NCI-H1092 (cell line): Measurements from ENCODE around the gene SRGAP2B.
"Not testable (repeated sequence)": the region's sequence is repeated elsewhere in the genome, so short reads cannot be mapped to it uniquely, and the experiment has no call there.

Experiments
- DNase-seq: peaks from one replicate; lab custom pipeline; 2025; lab: John Stamatoyannopoulos, UW

Gene SRGAP2B

GRCh38 chr1:144998134-144998980, 96.8 kb downstream of the SRGAP2B start:
- DNase-seq, result not testable (repeated sequence)

- DNase-seq, result not testable (repeated sequence)
These were observed 99.2 kb downstream of the SRGAP2B start for GRCh38 chr1:144995833-144996410.

GRCh38 chr1:144992915-144993314, 102.2 kb downstream of the SRGAP2B start:
- DNase-seq, result not testable (repeated sequence)

GRCh38 chr1:144990611-144991010, 104.5 kb downstream of the SRGAP2B start:
- not testable (repeated sequence) for DNase-seq

DNA sequence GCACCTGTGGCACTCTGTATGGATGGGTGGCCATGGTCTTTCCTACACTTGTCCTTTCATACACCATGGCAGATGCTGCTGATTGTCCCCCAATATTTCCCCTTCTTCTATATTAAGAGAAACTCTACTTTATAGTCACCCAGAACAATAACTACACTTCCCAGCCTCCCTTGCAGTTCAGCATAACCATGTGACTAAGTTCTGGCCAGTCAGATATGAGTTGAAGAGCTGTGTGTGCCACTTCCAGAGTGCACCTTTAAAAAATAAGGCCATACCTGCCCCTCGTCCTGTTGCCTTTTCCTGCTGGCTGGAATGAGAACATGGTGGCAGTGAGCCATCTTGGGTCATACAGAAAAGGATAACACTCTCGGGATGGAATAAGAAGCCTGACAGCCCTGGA, 108.0 kb downstream of the SRGAP2B start:
- DNase-seq, result not testable (repeated sequence)

DNA sequence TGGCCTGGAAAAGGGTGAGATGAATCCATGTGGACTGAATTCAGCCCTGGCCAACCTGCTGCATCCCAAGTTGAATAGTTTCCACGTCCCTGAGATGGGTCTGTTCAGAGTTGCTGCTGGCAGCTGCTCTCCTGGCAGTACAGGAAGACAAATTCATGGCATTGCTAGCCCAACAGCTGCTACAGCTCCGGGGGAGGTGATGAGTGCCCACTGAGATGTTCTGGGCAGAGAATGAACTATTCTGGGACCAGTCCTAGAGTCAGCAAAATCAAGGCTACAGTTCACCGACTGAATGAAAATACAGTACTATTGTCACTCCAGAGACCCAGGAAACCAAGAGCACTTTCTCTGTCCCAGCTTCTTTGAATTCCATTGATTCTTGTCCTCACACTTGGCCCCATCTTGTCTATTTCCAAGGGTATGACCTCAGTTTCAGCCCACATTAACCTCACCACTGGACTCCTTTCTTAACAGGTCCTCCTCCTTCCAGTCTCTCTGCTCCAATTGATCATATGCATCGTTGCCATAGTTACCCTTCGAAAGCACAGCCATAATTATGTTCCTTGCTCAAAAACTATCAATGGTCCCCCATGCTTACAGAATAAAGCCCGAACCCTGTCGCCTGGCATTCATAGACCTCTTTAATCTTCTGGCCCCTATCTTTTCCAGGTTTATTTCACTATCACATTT, 108.8 kb downstream of the SRGAP2B start:
- DNase-seq, result not testable (repeated sequence)

GRCh38 chr1:144985550-144986170, 109.5 kb downstream of the SRGAP2B start:
- not testable (repeated sequence) for DNase-seq

GRCh38 chr1:144982802-144983525, 112.2 kb downstream of the SRGAP2B start:
- DNase-seq, result not testable (repeated sequence)

- DNase-seq, result not testable (repeated sequence)
These were observed 114.0 kb downstream of the SRGAP2B start for GRCh38 chr1:144981157-144981556.

DNA sequence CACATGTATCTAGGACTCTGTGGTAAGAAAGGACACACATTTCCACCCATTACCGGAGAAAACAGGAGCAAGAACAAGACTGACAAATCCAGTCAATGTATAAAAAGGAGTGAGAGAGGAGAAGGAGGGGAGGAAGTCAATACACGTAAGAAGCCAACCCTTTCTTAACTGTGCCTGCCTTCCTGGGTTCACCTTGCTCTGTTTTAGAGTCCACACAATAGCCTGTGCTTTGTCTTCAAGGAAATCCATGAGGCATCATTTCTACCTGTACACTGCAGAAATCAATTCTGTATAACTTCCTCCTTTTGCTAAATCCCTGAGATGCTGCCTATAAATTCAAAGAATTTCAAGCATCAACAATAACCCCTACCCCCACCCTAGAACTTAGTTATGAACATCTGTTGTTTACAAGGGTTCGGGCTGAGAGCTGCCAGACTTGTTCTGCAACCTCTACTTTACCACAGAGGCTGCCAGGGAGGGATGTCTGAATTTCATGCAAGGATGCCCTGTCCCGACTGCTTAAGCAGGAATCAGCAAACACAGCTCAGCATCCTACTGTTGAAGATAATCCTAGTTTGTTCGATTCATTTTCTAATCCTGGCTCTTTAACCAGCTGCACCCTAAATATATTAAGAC, 115.0 kb downstream of the SRGAP2B start:
- DNase-seq, result not testable (repeated sequence)

DNA sequence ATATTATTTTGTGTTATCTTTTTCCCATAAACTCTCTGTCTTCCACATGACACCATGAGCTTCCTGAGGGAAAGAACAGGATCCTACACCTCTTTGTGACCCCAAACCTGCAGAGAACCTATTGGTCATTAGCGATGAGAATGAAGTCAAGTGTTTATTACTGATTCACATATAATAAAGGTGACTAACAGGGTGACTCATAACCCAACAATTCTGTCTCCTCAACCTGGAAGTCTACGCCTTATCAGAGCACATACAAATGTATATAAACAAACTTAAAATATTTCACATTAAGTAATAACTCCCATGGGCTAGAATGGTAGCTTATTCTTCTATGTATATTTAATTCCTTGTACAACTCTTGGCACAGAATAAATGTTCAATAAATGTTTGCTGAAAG, 117.3 kb downstream of the SRGAP2B start:
- not testable (repeated sequence) for DNase-seq

DNA sequence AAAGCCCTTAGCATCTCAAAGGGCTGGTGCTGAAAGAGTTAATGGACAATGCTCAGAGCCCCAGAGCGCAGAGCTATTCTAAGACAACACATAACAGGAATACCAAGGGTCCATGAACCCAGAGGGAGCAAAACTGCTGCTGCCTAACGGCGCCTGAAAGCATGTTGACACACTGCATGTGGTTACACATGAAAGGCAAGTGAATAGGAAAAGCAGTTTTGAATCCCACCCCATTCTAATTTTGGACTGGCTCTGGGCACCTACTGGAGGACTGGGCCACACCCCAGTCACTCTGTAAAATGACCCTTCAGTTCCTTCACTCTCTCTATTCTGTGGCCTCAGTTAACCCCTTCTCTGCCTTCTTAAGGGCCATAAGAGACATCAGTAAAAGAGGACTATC, 123.2 kb downstream of the SRGAP2B start:
- not testable (repeated sequence) for DNase-seq

GRCh38 chr1:144966488-144966887, 128.6 kb downstream of the SRGAP2B start:
- DNase-seq, result not testable (repeated sequence)

GRCh38 chr1:144964765-144965164, 130.4 kb downstream of the SRGAP2B start:
- DNase-seq, result not testable (repeated sequence)

DNA sequence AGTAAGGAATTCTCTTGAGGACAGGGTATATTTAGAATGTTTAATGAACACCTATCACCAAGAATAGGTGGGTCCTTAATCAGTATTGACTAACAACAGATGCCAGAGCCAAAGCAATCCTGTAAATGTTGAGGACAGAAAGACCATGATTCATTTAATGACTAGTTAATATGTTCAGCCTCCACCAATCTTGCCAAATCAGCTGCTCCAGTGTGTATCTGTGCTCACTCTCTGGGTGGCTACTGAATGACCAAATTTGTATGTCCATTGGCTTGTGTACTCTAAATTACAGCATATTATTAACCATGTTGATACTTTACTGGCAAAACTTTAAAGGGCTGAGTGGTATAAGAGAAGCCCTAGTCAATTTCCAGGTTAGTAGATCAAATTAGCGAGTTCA, 130.9 kb downstream of the SRGAP2B start:
- DNase-seq, result not testable (repeated sequence)

- DNase-seq, result not testable (repeated sequence)
These were observed 131.6 kb downstream of the SRGAP2B start for GRCh38 chr1:144963571-144963970.

DNA sequence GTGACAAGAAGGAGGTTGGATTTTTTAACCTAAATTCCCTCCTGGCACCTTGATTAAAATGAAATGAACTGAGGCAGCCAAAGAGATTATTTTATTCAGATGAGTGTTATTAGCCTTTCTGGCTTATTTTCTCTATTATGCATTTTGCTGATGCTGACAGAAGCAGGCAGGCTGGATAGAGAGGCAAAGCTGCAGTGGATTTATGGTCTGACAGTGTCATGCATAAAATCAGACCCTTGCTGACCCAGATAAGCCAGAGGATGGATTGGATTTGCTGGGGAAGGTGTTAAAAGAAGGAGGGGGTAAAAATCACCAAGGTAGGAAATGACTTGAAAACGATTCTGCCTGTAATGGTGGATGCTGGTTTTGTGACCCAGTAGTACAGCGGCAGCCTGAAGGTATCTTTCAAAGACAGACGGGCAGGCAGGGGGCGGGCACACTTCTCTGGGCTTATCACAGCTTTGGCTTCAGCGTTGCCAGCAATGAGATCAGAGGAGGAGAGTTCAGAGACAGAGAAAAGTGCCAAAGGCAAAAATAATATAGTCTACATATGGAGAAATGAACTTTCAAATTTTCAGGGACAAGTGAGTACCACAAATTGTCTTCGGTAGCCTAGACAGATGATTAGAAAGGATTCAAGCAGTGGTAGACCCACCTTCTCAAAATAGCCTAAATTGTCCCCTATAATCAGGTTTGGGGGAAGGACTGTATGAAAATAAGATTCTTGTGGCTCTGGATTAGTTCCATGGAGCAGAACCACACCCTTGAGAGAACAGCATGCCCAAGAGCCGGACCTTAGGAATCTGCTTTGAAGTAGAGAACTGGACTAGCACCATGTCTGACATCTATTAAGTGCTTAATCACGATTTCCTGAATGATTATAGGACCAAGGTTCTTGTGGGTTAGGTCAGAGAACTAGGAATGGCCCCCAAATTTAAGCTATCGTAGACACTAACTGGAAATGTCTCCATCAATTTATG, 133.2 kb downstream of the SRGAP2B start:
- not testable (repeated sequence) for DNase-seq

- DNase-seq, result not testable (repeated sequence)
These were observed 134.1 kb downstream of the SRGAP2B start for GRCh38 chr1:144960929-144961488.

DNA sequence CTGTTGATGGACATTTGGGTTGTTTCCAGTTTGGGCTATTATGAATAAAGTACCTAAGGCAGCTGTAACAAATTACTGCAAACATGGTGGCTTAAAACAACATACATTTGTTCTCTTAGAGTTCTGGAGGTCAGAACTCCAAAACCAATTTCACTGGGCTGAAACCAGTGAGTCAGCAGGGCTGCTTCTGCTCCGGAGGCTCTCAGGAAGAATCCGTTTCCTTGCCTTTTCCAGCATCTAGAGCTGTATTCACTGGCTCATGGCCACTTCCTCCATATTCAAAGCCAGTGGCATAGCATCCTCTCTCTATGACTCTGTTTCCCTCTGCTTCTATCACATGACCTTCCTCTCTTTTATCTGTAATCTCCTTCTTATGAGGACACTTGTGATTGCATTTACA, 146.7 kb downstream of the SRGAP2B start:
- DNase-seq, result not testable (repeated sequence)
